ENCODE data around the gene CCDC63.

GRCh38 chr12:110819150-110819549 lies 27.6 kb upstream of the CCDC63 start:
- TF ChIP-seq CTCF (IDR thresholded peaks at IDR 0.05): no peak
- TF ChIP-seq POLR2AphosphoS5 (IDR thresholded peaks at IDR 0.05): no peak
- TF ChIP-seq EP300 (IDR thresholded peaks at IDR 0.05): no peak
- TF ChIP-seq POLR2A (IDR thresholded peaks at IDR 0.05): no peak
